B cell (primary cell): ENCODE results near the gene RHPN2.

Source experiments
- EZH2 ChIP-seq: IDR thresholded peaks from 2 replicates; pipeline ENCODE4 v1.6.1; 2012; ENCODE audit warnings: borderline replicate concordance, low read depth, mild to moderate bottlenecking, moderate library complexity, low read length; ENCODE audit not compliant: insufficient read depth, poor library complexity, severe bottlenecking
- TF ChIP-seq, protein P1 (sequence below): fragments of 200-600 bp; IDR thresholded peaks from one replicate; pipeline ENCODE4 v1.8.0; 2022; ENCODE audit warnings: antibody characterized with exemption, mild to moderate bottlenecking

DNA sequence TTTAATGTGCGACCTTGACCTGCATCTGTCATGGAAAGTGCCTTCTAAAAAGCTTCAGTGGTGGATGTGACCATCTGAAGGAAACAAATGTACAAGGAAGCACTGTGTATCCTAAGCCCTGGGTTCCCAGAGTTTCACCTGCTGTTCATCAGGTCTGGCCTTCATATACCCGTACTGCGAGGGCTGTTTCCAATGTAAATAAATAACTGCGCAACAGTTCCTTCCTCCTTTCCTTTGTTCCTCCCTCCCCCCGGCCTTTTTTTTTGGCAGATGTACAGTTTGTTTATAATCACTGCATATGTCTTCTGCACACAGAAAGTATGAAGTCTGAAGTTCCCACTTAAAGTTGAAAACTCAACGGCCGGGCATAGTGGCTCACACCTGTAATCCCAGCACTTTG lies 87.4 kb downstream of the RHPN2 start:
- TF ChIP-seq, protein P1, sequence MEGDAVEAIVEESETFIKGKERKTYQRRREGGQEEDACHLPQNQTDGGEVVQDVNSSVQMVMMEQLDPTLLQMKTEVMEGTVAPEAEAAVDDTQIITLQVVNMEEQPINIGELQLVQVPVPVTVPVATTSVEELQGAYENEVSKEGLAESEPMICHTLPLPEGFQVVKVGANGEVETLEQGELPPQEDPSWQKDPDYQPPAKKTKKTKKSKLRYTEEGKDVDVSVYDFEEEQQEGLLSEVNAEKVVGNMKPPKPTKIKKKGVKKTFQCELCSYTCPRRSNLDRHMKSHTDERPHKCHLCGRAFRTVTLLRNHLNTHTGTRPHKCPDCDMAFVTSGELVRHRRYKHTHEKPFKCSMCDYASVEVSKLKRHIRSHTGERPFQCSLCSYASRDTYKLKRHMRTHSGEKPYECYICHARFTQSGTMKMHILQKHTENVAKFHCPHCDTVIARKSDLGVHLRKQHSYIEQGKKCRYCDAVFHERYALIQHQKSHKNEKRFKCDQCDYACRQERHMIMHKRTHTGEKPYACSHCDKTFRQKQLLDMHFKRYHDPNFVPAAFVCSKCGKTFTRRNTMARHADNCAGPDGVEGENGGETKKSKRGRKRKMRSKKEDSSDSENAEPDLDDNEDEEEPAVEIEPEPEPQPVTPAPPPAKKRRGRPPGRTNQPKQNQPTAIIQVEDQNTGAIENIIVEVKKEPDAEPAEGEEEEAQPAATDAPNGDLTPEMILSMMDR = no peak
- no peak for TF ChIP-seq EZH2
